WTC11 (cell line): ENCODE data around the gene BTBD17.

ENCODE experiments used
- CTCF ChIP-seq: fragments of 200-600 bp; IDR thresholded peaks from 2 replicates; pipeline ENCODE4 v1.8.0; 2022; ENCODE audit warnings: antibody characterized with exemption
- ZNF512 ChIP-seq: sonication (generic); formaldehyde crosslinking; IDR thresholded peaks from 2 replicates; pipeline ENCODE4 v1.8.1; 2022; ENCODE audit warnings: missing genetic modification reagents, borderline replicate concordance

GRCh38 chr17:74325376-74325742, 36.3 kb downstream of the BTBD17 start:
- TF ChIP-seq CTCF = no peak
- no peak for TF ChIP-seq ZNF512 (CRISPR knock-in tag)
